HepG2 (cell line): ENCODE measurements around the gene PIKFYVE. TPM values are rescaled to one million over a fixed set of nuclear protein-coding genes. Genes with fewer than 3 reads are reported as not detected.

ENCODE experiments used
- DR1 ChIP-seq: sonication (generic); formaldehyde crosslinking; IDR thresholded peaks from 2 replicates; pipeline ENCODE4 v1.8.0; 2021; ENCODE audit warnings: mild to moderate bottlenecking, missing genetic modification reagents, inconsistent platforms
- MAZ ChIP-seq, 2 experiments: sonication (generic) in 1 of 2; formaldehyde crosslinking in 1 of 2; IDR thresholded peaks; 2 replicates each; pipeline versions ENCODE4 v1.5.0 to v1.6.1; 2012 to 2020; ENCODE audit warnings: low read depth in 2 of 2, mild to moderate bottlenecking in 2 of 2, borderline replicate concordance in 1 of 2, improper control_type of control experiment in 1 of 2, low read length in 1 of 2, missing genetic modification reagents in 1 of 2, moderate library complexity in 1 of 2
- PHF21A ChIP-seq: sonication (generic); formaldehyde crosslinking; IDR thresholded peaks from 2 replicates; pipeline ENCODE4 v1.5.0; 2020; ENCODE audit warnings: mild to moderate bottlenecking, missing genetic modification reagents
- PPARG ChIP-seq: conservative IDR thresholded peaks from 2 replicates; pipeline ENCODE4 v1.6.1; 2016; ENCODE audit warnings: missing biosample characterization, missing genetic modification reagents
- ZNF160 ChIP-seq: sonication (generic); formaldehyde crosslinking; IDR thresholded peaks from 2 replicates; pipeline ENCODE4 v1.8.0; 2022; ENCODE audit warnings: mild to moderate bottlenecking, inconsistent platforms, missing genetic modification reagents
- ZNF256 ChIP-seq: sonication (generic); formaldehyde crosslinking; conservative IDR thresholded peaks from 2 replicates; pipeline ENCODE4 v1.4.0; 2020; ENCODE audit warnings: missing genetic modification reagents
- ZNF318 ChIP-seq: sonication (generic); formaldehyde crosslinking; IDR thresholded peaks from 2 replicates; pipeline ENCODE4 v1.4.0; 2020; ENCODE audit warnings: mild to moderate bottlenecking, missing genetic modification reagents
- ZNF335 ChIP-seq: sonication (generic); formaldehyde crosslinking; IDR thresholded peaks from 2 replicates; pipeline ENCODE4 v1.4.0; 2020; ENCODE audit warnings: missing genetic modification reagents
- ZNF383 ChIP-seq: sonication (generic); formaldehyde crosslinking; IDR thresholded peaks from 2 replicates; pipeline ENCODE4 v1.4.0; 2020; ENCODE audit warnings: missing genetic modification reagents, mild to moderate bottlenecking, borderline replicate concordance
- polyA plus RNA-seq, 8 experiments: library from polyadenylated mRNA; depleted of rRNA in 3 of 8; stranded (reverse) in 7 of 8; unstranded in 1 of 8; fragments of >200 nt; fragmentation: Illumina TruSeq in 4 of 8; extraction: Trizol in 4 of 8; gene quantifications; 2 replicates each; pipeline versions ENCODE4 v1.2.1 to v1.2.3, GENCODE V29; 2011 to 2016; ENCODE audit warnings: low read depth in 4 of 8, missing spikeins in 1 of 8, mixed read lengths in 1 of 8; ENCODE audit not compliant: insufficient read depth in 1 of 8
- total RNA-seq, 5 experiments: library from RNA; depleted of rRNA; stranded (reverse); fragments of >200 nt; fragmentation: Illumina TruSeq; extraction: Trizol; gene quantifications; 2 replicates each; pipeline ENCODE4 v1.2.3, GENCODE V29; 2016; ENCODE audit warnings: low read depth in 1 of 5
- TF ChIP-seq, protein P1 (sequence below): sonication (generic); formaldehyde crosslinking; IDR thresholded peaks from 2 replicates; pipeline ENCODE4 v1.8.0; 2022; ENCODE audit warnings: mild to moderate bottlenecking, missing genetic modification reagents, moderate library complexity
- TF ChIP-seq, protein P2 (sequence below), 2 experiments: IDR thresholded peaks; 2 replicates each; pipeline ENCODE4 v1.6.1; 2011 to 2012; ENCODE audit warnings: low read length in 2 of 2, borderline replicate concordance in 1 of 2, low read depth in 1 of 2, mild to moderate bottlenecking in 1 of 2, moderate library complexity in 1 of 2
- TF ChIP-seq, protein P3 (sequence below): sonication (generic); formaldehyde crosslinking; IDR thresholded peaks from 2 replicates; pipeline ENCODE4 v1.5.1; 2020; ENCODE audit warnings: mild to moderate bottlenecking, moderate library complexity, missing genetic modification reagents

PIKFYVE gene
- total and polyA plus RNA-seq, 2 of the 13 experiments (the other 11 are each of a cell fraction or from before 2014, with no cell fraction given) = 20.2 to 21.7 TPM

GRCh38 chr2:208266553-208266893, 468 bp downstream of the PIKFYVE start (continued):
- TF ChIP-seq ZNF318 (CRISPR knock-in tag) (no peak), ZNF160 (peak; percentile 17; the same call in 1 of the 2 replicates), ZNF383 (0 out of 2 replicates have a peak, but pooled peaks have one; percentile 16), PHF21A (CRISPR knock-in tag) (no peak), DR1 (no peak), ZNF256 (CRISPR knock-in tag) (peak; percentile 72; the same call in 1 of the 2 replicates), ZNF335 (CRISPR knock-in tag) (no peak), MAZ (IDR thresholded peaks at IDR 0.05; ENCODE audit: borderline replicate concordance, low read depth, low read length) (no peak), MAZ (CRISPR knock-in tag; IDR thresholded peaks at IDR 0.05; ENCODE audit: low read depth) (peak; percentile 5; the same call in 1 of the 2 replicates), PPARG (CRISPR knock-in tag) (no peak)
- TF ChIP-seq, protein P1, sequence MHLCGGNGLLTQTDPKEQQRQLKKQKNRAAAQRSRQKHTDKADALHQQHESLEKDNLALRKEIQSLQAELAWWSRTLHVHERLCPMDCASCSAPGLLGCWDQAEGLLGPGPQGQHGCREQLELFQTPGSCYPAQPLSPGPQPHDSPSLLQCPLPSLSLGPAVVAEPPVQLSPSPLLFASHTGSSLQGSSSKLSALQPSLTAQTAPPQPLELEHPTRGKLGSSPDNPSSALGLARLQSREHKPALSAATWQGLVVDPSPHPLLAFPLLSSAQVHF = peak; percentile 3; the same call in 1 of the 2 replicates
- TF ChIP-seq, protein P2, sequence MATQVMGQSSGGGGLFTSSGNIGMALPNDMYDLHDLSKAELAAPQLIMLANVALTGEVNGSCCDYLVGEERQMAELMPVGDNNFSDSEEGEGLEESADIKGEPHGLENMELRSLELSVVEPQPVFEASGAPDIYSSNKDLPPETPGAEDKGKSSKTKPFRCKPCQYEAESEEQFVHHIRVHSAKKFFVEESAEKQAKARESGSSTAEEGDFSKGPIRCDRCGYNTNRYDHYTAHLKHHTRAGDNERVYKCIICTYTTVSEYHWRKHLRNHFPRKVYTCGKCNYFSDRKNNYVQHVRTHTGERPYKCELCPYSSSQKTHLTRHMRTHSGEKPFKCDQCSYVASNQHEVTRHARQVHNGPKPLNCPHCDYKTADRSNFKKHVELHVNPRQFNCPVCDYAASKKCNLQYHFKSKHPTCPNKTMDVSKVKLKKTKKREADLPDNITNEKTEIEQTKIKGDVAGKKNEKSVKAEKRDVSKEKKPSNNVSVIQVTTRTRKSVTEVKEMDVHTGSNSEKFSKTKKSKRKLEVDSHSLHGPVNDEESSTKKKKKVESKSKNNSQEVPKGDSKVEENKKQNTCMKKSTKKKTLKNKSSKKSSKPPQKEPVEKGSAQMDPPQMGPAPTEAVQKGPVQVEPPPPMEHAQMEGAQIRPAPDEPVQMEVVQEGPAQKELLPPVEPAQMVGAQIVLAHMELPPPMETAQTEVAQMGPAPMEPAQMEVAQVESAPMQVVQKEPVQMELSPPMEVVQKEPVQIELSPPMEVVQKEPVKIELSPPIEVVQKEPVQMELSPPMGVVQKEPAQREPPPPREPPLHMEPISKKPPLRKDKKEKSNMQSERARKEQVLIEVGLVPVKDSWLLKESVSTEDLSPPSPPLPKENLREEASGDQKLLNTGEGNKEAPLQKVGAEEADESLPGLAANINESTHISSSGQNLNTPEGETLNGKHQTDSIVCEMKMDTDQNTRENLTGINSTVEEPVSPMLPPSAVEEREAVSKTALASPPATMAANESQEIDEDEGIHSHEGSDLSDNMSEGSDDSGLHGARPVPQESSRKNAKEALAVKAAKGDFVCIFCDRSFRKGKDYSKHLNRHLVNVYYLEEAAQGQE (IDR thresholded peaks at IDR 0.05; ENCODE audit: borderline replicate concordance in 1 of 2, low read depth in 1 of 2, low read length in 2 of 2) = no peak
- TF ChIP-seq, protein P3, sequence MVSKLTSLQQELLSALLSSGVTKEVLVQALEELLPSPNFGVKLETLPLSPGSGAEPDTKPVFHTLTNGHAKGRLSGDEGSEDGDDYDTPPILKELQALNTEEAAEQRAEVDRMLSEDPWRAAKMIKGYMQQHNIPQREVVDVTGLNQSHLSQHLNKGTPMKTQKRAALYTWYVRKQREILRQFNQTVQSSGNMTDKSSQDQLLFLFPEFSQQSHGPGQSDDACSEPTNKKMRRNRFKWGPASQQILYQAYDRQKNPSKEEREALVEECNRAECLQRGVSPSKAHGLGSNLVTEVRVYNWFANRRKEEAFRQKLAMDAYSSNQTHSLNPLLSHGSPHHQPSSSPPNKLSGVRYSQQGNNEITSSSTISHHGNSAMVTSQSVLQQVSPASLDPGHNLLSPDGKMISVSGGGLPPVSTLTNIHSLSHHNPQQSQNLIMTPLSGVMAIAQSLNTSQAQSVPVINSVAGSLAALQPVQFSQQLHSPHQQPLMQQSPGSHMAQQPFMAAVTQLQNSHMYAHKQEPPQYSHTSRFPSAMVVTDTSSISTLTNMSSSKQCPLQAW = 0 out of 2 replicates have a peak, but pooled peaks have one; percentile 1
